OCI-LY7 (cell line): ENCODE results near the gene ISCU. TPM values are rescaled to one million over a fixed set of nuclear protein-coding genes. Genes with fewer than 3 reads are reported as not detected.

Source experiments
- BruUV-seq: library from RNA; stranded (reverse); fragments of 400-500 nt; replicated peaks from 2 replicates; lab custom pipeline; 2021; lab: Mats Ljungman, UMichigan
- CTCF ChIA-PET: fragments of 300-600 bp; sonication (Branson Sonifier 250); formaldehyde crosslinking; loops from one replicate; lab custom pipeline; 2022; ENCODE audit warnings: antibody characterized with exemption; ENCODE audit not compliant: unreplicated experiment; lab: Charles Lee
- POLR2A ChIA-PET: fragments of 300-600 bp; sonication (Branson Sonifier 250); formaldehyde crosslinking; loops from one replicate; lab custom pipeline; 2022; ENCODE audit warnings: antibody characterized with exemption; lab: Charles Lee
- DNase-seq: peaks from one replicate; pipeline ENCODE4 v3.0.0-alpha.2; 2015; ENCODE audit warnings: low spot score
- H2AFZ ChIP-seq: fragments of 200-600 bp; sonication (generic), shearing (Covaris generic); 2 replicates; pipeline ENCODE4 v1.6.1; 2014; ENCODE audit warnings: mild to moderate bottlenecking, antibody characterized with exemption, low read length, moderate library complexity
- H3K27ac ChIP-seq: fragments of 200-600 bp; sonication (generic); 2 replicates; pipeline ENCODE4 v1.5.1; 2014; ENCODE audit warnings: mixed run types, low read depth, mild to moderate bottlenecking, moderate library complexity, low read length, inconsistent platforms; ENCODE audit not compliant: poor library complexity, severe bottlenecking
- H3K36me3 ChIP-seq: fragments of 200-600 bp; sonication (generic); 2 replicates; pipeline ENCODE4 v1.6.1; 2014; ENCODE audit warnings: mild to moderate bottlenecking, antibody characterized with exemption, low read length, moderate library complexity, mixed read lengths; ENCODE audit not compliant: insufficient read depth
- H3K4me1 ChIP-seq: fragments of 200-600 bp; sonication (generic); 2 replicates; pipeline ENCODE4 v1.5.1; 2014; ENCODE audit warnings: mild to moderate bottlenecking, low read length; ENCODE audit not compliant: insufficient read depth, poor library complexity, severe bottlenecking
- H3K4me2 ChIP-seq: fragments of 200-600 bp; sonication (generic); 2 replicates; pipeline ENCODE4 v1.6.1; 2014; ENCODE audit warnings: mild to moderate bottlenecking, low read length
- H3K4me3 ChIP-seq: fragments of 200-600 bp; sonication (generic); 2 replicates; pipeline ENCODE4 v1.5.1; 2014; ENCODE audit warnings: mild to moderate bottlenecking, low read depth, low read length; ENCODE audit not compliant: poor library complexity, severe bottlenecking
- H3K79me2 ChIP-seq: fragments of 200-600 bp; sonication (generic); 2 replicates; pipeline ENCODE4 v1.6.1; 2016; ENCODE audit warnings: low read depth, mild to moderate bottlenecking, low read length, moderate library complexity, mixed read lengths; ENCODE audit not compliant: insufficient read depth
- H3K9me2 ChIP-seq: fragments of 200-600 bp; sonication (generic); 2 replicates; pipeline ENCODE4 v1.6.1; 2016; ENCODE audit warnings: mild to moderate bottlenecking, low read length, mixed read lengths; ENCODE audit not compliant: insufficient read depth
- H3K9me3 ChIP-seq: fragments of 200-600 bp; sonication (generic); 2 replicates; pipeline ENCODE4 v1.6.1; 2014; ENCODE audit warnings: mild to moderate bottlenecking, mixed run types, low read length, mixed read lengths
- H4K20me1 ChIP-seq: fragments of 200-600 bp; sonication (generic); 2 replicates; pipeline ENCODE4 v1.6.1; 2014; ENCODE audit warnings: mild to moderate bottlenecking, antibody characterized with exemption, low read length, moderate library complexity, mixed read lengths; ENCODE audit not compliant: insufficient read depth
- CTCF ChIP-seq: fragments of 200-600 bp; sonication (generic); conservative IDR thresholded peaks from 2 replicates; pipeline ENCODE4 v1.5.1; 2014; ENCODE audit warnings: mild to moderate bottlenecking, antibody characterized with exemption, low read length, moderate library complexity, mixed read lengths
- EZH2phosphoT487 ChIP-seq: fragments of 200-600 bp; sonication (generic); IDR thresholded peaks from 2 replicates; pipeline ENCODE4 v1.6.1; 2018; ENCODE audit warnings: low read depth, borderline replicate concordance, mild to moderate bottlenecking, mixed run types, antibody characterized with exemption, low read length, moderate library complexity, mixed read lengths
- intact Hi-C: fragments of 100-400 bp; cut with micrococcal nuclease; formaldehyde crosslinking; loops from one replicate; pipeline ENCODE4 v1.10.0; 2022; ENCODE audit not compliant: unreplicated experiment
- total RNA-seq, 2 experiments: library from RNA; depleted of rRNA in 1 of 2; stranded (reverse); fragments of >200 nt in 1 of 2; shearing (Covaris generic) in 1 of 2; gene quantifications; 2 replicates each; pipeline ENCODE4 v1.2.3, GENCODE V29; 2014 to 2022

The ISCU gene
- total RNA-seq, 2 experiments from 2014 or later, result 123 to 146 TPM

GRCh38 chr12:108605690-108606406, 43.5 kb downstream of the ISCU start:
- no TSS peak for BruUV-seq
- CTCF ChIA-PET, result no interaction called here

GRCh38 chr12:108606492-108606891, 44.1 kb downstream of the ISCU start:
- DNase-seq, result no peak
- Histone ChIP-seq H4K20me1 (no peaks in the 10 kb centered on the region), H3K79me2 (no peaks in the 10 kb centered on the region), H3K4me2 (no peak overlapping the region), H3K9me2 (no peaks in the 10 kb centered on the region), H3K27ac (no peak overlapping the region), H3K9me3 (no peaks in the 10 kb centered on the region), H3K4me3 (no peak overlapping the region), H3K4me1 (no peaks in the 10 kb centered on the region), H2AFZ (no peak overlapping the region), H3K36me3 (no peaks in the 10 kb centered on the region)
- no TSS peak for BruUV-seq
- POLR2A ChIA-PET, result no interaction called here
- CTCF ChIA-PET, result no interaction called here
- intact Hi-C loops, result no loop called here
- TF ChIP-seq EZH2phosphoT487 (no peak), CTCF (no peak)

More at GRCh38 chr12:108605690-108606406, 43.5 kb downstream of the ISCU start:
- Histone ChIP-seq H3K9me2 (no peaks in the 10 kb centered on the region), H3K79me2 (no peaks in the 10 kb centered on the region), H3K36me3 (no peaks in the 10 kb centered on the region), H4K20me1 (no peaks in the 10 kb centered on the region), H3K4me2 (no peak overlapping the region), H3K27ac (no peak overlapping the region), H3K4me3 (no peak overlapping the region), H3K4me1 (no peaks in the 10 kb centered on the region), H3K9me3 (no peaks in the 10 kb centered on the region), H2AFZ (no peak overlapping the region)
- intact Hi-C loops, result no loop called here
- POLR2A ChIA-PET, result no interaction called here
- TF ChIP-seq CTCF (no peak), EZH2phosphoT487 (no peak)
- no peak for DNase-seq

- intact Hi-C loops, result no loop called here
- no peak overlapping the region for H3K4me3 ChIP-seq
- H4K20me1 ChIP-seq, result no peaks in the 10 kb centered on the region
- no peak overlapping the region for H3K4me2 ChIP-seq
- no peaks in the 10 kb centered on the region for H3K9me3 ChIP-seq
- no TSS peak for BruUV-seq
- ChIA-PET POLR2A (interaction anchor here (0.6 to 1.0 kb wide), 2 partner anchors 52 to 100 kb away, joined by 3 read pairs; no protein-coding TSS in a partner anchor), CTCF (no interaction called here)
- no peak overlapping the region for H2AFZ ChIP-seq
- no peak overlapping the region for H3K27ac ChIP-seq
- H3K36me3 ChIP-seq, result no peaks in the 10 kb centered on the region
- no peaks in the 10 kb centered on the region for H3K9me2 ChIP-seq
- peaks cover 4% of the 10 kb centered on the region for H3K4me1 ChIP-seq
- H3K79me2 ChIP-seq, result no peaks in the 10 kb centered on the region
- no peak for DNase-seq
- no peak for TF ChIP-seq EZH2phosphoT487
- TF ChIP-seq CTCF, result no peak
These were observed 45.7 kb downstream of the ISCU start for GRCh38 chr12:108607981-108608600.
